ENCODE measurements around the gene GHRL.

- TF ChIP-seq POLR2A (IDR thresholded peaks at IDR 0.05), result no peak
- no peak for TF ChIP-seq CTCF (IDR thresholded peaks at IDR 0.05)
Observed at GRCh38 chr3:10259036-10259435, 33.7 kb downstream of the GHRL start.

All from adrenal gland (tissue), 5 donors.